ENCODE results near the gene SECISBP2L.

Gene SECISBP2L

GRCh38 chr15:48963524-48964113, 82.6 kb downstream of the SECISBP2L start, which contains the start of gene SHC4:
Gene SHC4, minus strand, starts transcription at chr15:48963919. Its CDS starts 904 bp downstream, at chr15:48963015.
- TF ChIP-seq SIN3A (IDR thresholded peaks at IDR 0.05; ENCODE audit: borderline replicate concordance, insufficient read depth, low read length): peak; percentile 94; the same call in 1 of the 2 replicates
- peak; percentile 4 to 57; a peak in 1 of 4 replicates for TF ChIP-seq REST (IDR thresholded peaks at IDR 0.05; ENCODE audit: insufficient read depth in 1 of 2, low read depth in 2 of 2, low read length in 2 of 2)
- TF ChIP-seq FOXP2 (optimal IDR thresholded peaks at IDR 0.05; ENCODE audit: borderline replicate concordance, extremely low read depth, extremely low read length, insufficient read depth): no peak
- TF ChIP-seq TAF1 (IDR thresholded peaks at IDR 0.05; ENCODE audit: borderline replicate concordance, insufficient read depth, low read length): no peak; the same call in 1 of the 2 replicates
- no peak for TF ChIP-seq POLR2AphosphoS5 (IDR thresholded peaks at IDR 0.05; ENCODE audit: low read depth, low read length)

GRCh38 chr15:48962662-48963523, 83.4 kb downstream of the SECISBP2L start:
- TF ChIP-seq TAF1 (IDR thresholded peaks at IDR 0.05; ENCODE audit: borderline replicate concordance, insufficient read depth, low read length) (peak; percentile 87), REST (IDR thresholded peaks at IDR 0.05; ENCODE audit: insufficient read depth in 1 of 2, low read depth in 2 of 2, low read length in 2 of 2) (no peak), POLR2AphosphoS5 (IDR thresholded peaks at IDR 0.05; ENCODE audit: low read depth, low read length) (peak; percentile 87), SIN3A (IDR thresholded peaks at IDR 0.05; ENCODE audit: borderline replicate concordance, insufficient read depth, low read length) (no peak), FOXP2 (optimal IDR thresholded peaks at IDR 0.05; ENCODE audit: borderline replicate concordance, extremely low read depth, extremely low read length, insufficient read depth) (peak; percentile 18)

- no peak for TF ChIP-seq SIN3A (IDR thresholded peaks at IDR 0.05; ENCODE audit: borderline replicate concordance, insufficient read depth, low read length)
- no peak for TF ChIP-seq REST (IDR thresholded peaks at IDR 0.05; ENCODE audit: insufficient read depth in 1 of 2, low read depth in 2 of 2, low read length in 2 of 2)
- no peak for TF ChIP-seq TAF1 (IDR thresholded peaks at IDR 0.05; ENCODE audit: borderline replicate concordance, insufficient read depth, low read length)
- TF ChIP-seq FOXP2 (optimal IDR thresholded peaks at IDR 0.05; ENCODE audit: borderline replicate concordance, extremely low read depth, extremely low read length, insufficient read depth): no peak
- no peak; the same call in 1 of the 2 replicates for TF ChIP-seq POLR2AphosphoS5 (IDR thresholded peaks at IDR 0.05; ENCODE audit: low read depth, low read length)
Measured at GRCh38 chr15:48955967-48956366, 90.3 kb downstream of the SECISBP2L start.

- TF ChIP-seq TAF1 (IDR thresholded peaks at IDR 0.05; ENCODE audit: borderline replicate concordance, insufficient read depth, low read length) (no peak), FOXP2 (optimal IDR thresholded peaks at IDR 0.05; ENCODE audit: borderline replicate concordance, extremely low read depth, extremely low read length, insufficient read depth) (no peak), SIN3A (IDR thresholded peaks at IDR 0.05; ENCODE audit: borderline replicate concordance, insufficient read depth, low read length) (no peak)
Measured at GRCh38 chr15:48955370-48955769, 90.9 kb downstream of the SECISBP2L start.

- TF ChIP-seq SIN3A (IDR thresholded peaks at IDR 0.05; ENCODE audit: borderline replicate concordance, insufficient read depth, low read length) (no peak), POLR2AphosphoS5 (IDR thresholded peaks at IDR 0.05; ENCODE audit: low read depth, low read length) (no peak), FOXP2 (optimal IDR thresholded peaks at IDR 0.05; ENCODE audit: borderline replicate concordance, extremely low read depth, extremely low read length, insufficient read depth) (no peak), TAF1 (IDR thresholded peaks at IDR 0.05; ENCODE audit: borderline replicate concordance, insufficient read depth, low read length) (no peak), REST (IDR thresholded peaks at IDR 0.05; ENCODE audit: insufficient read depth in 1 of 2, low read depth in 2 of 2, low read length in 2 of 2) (no peak)
Measured at GRCh38 chr15:48954538-48954937, 91.7 kb downstream of the SECISBP2L start.
